A549 (cell line): ENCODE data around the gene CCDC12.

Experiments used
- EP300 ChIP-seq, 2 experiments: fragments of >200 bp; sonication (Bioruptor Twin); formaldehyde crosslinking; IDR thresholded peaks; 2 replicates in 1 of 2; 3 replicates in 1 of 2; pipeline ENCODE4 v1.6.1; 2016 to 2017
- GATA3 ChIP-seq: IDR thresholded peaks from 2 replicates; pipeline ENCODE4 v1.6.1; 2012; ENCODE audit warnings: borderline replicate concordance
- POLR2A ChIP-seq: IDR thresholded peaks from 2 replicates; pipeline ENCODE4 v1.6.1; 2012; ENCODE audit warnings: mild to moderate bottlenecking, low read length
- TF ChIP-seq, protein P1 (sequence below): fragments of 150-350 bp; IDR thresholded peaks from 2 replicates; pipeline ENCODE4 v1.6.1; 2014; ENCODE audit warnings: low read depth, mild to moderate bottlenecking, low read length

DNA sequence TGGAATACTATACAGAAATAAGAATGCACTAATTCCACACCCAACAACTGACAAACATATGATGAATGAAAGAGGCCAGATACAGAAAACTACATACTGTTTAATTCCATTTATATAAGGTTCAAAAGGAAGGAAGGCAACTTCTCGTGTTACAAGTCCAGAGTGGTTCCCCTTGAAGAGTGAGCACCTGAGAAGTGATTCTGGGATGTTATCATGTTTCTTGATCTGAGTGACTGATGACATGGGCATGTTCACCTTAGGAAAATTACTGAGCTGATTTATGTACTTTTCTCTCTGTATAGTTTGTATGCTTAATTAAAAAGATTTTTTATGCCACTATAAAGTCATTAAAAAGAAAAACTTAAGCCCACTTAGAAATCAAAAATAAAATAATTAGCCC is 13.6 kb downstream of the CCDC12 start:
- TF ChIP-seq, protein P1, sequence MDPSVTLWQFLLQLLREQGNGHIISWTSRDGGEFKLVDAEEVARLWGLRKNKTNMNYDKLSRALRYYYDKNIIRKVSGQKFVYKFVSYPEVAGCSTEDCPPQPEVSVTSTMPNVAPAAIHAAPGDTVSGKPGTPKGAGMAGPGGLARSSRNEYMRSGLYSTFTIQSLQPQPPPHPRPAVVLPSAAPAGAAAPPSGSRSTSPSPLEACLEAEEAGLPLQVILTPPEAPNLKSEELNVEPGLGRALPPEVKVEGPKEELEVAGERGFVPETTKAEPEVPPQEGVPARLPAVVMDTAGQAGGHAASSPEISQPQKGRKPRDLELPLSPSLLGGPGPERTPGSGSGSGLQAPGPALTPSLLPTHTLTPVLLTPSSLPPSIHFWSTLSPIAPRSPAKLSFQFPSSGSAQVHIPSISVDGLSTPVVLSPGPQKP: no peak
- TF ChIP-seq EP300 (IDR thresholded peaks at IDR 0.05): no peak
- no peak for TF ChIP-seq GATA3
- TF ChIP-seq POLR2A: no peak
